Heart right ventricle (tissue), 16 donors: ENCODE measurements around the gene MGAT5B. TPM values are rescaled to one million over a fixed set of nuclear protein-coding genes. Genes with fewer than 3 reads are reported as not detected.

ENCODE experiments used
- ATAC-seq, 8 donors: fragments of 200-7000 bp; cut with Tn5 transposase; one replicate each; pipeline ENCODE4 v1.9.1; 2020; ENCODE audit warnings: mild to moderate bottlenecking in 8 of 8, moderate library complexity in 8 of 8, moderate number of reproducible peaks in 1 of 8
- DNase-seq, 2 donors: peaks; one replicate each; pipeline ENCODE4 v3.0.0-alpha.2; 2020
- H3K27ac ChIP-seq, 10 donors: fragments of 200-600 bp; sonication (generic) in 2 of 10; one replicate each; pipeline versions ENCODE4 v1.5.0 to v1.8.0; 2020 to 2022; ENCODE audit warnings: mild to moderate bottlenecking in 3 of 10
- H3K27me3 ChIP-seq, 7 donors: fragments of 200-600 bp; one replicate each; pipeline ENCODE4 v1.8.0; 2021 to 2022; ENCODE audit warnings: mild to moderate bottlenecking in 2 of 7
- H3K36me3 ChIP-seq, 9 donors: fragments of 200-600 bp; sonication (generic) in 1 of 9; one replicate each; pipeline versions ENCODE4 v1.5.0 to v1.8.0; 2020 to 2022; ENCODE audit warnings: mild to moderate bottlenecking in 2 of 9
- H3K4me1 ChIP-seq, 9 donors: fragments of 200-600 bp; sonication (generic) in 1 of 9; one replicate each; pipeline versions ENCODE4 v1.5.0 to v1.8.0; 2020 to 2022; ENCODE audit warnings: mild to moderate bottlenecking in 4 of 9
- H3K4me3 ChIP-seq, 10 donors: fragments of 200-600 bp; sonication (generic) in 2 of 10; one replicate each; pipeline versions ENCODE4 v1.5.0 to v1.8.0; 2020 to 2022; ENCODE audit warnings: mild to moderate bottlenecking in 7 of 10, moderate library complexity in 2 of 10
- H3K9me3 ChIP-seq, 11 donors: fragments of 200-600 bp in 10 of 11; sonication (generic) in 2 of 11; one replicate each; pipeline versions ENCODE4 v1.5.0 to v1.8.0; 2013 to 2022; ENCODE audit warnings: mild to moderate bottlenecking in 2 of 11, control low read depth in 1 of 11, moderate library complexity in 1 of 11
- CTCF ChIP-seq, 9 donors: fragments of 200-600 bp; sonication (generic) in 2 of 9; IDR thresholded peaks; one replicate each; pipeline versions ENCODE4 v1.5.0 to v1.8.0; 2021 to 2022; ENCODE audit warnings: antibody characterized with exemption in 9 of 9, mild to moderate bottlenecking in 5 of 9, moderate library complexity in 1 of 9
- WGBS, 2 donors: extraction: QIAGEN DNeasy Blood & Tissue Kit; methylation state at CpG; one replicate each; pipeline ENCODE4 v1.1.7; 2013; ENCODE audit warnings: inconsistent platforms in 1 of 2; 5-methylcytosine and 5-hydroxymethylcytosine counted together
- intact Hi-C, 10 donors: fragments of 100-400 bp; cut with DNase I; formaldehyde crosslinking; loops; one replicate each; pipeline versions ENCODE4 v1.11.1 to v1.14.2; 2022
- polyA plus RNA-seq, 2 donors: library from polyadenylated mRNA; stranded (reverse); fragments of 200-250 nt; gene quantifications; one replicate each; pipeline ENCODE4 v1.2.3, GENCODE V29; 2013
- total RNA-seq, 10 donors: library from RNA; stranded (reverse); fragmentation: NEBNext Ultra II Directional in 3 of 10; extraction: Animal tissue kit (Norgen Biotek cat#: 25700) in 3 of 10; gene quantifications; one replicate each; pipeline versions ENCODE4 v1.2.1 to v1.2.4, GENCODE V29; 2021 to 2023
- donor health status: Arrhythmogenic right ventricular cardiomyopathy.
- donor health status: ischemic (EF 13 %, LVEDD 7.1; RV severe dilation, severe dysfunction).
- donor health status: healthy with polysubstance abuse.
- donor health status: DM: no; HTN: yes; CAD: no.
- donor health status: DM: no; HTN: no; CAD: no.
- donor health status: ischemic (EF 25% LVEDD 6.9; RV normal size, moderate dysfunction).
- donor health status: ischemic (EF 25% LVEDD 5.7; RV mildly dilated, moderate dysfunction).
- donor health status: healthy.
- donor health status: DM: yes; HTN: yes; CAD: no.
- donor health status: Ischemic cardiomyopathy.
- donor health status: ischemic (EF 35%, LVEDD 5.7; RV mildly dilated, moderate dysfunction).
- donor health status: nonischemic (EF 11% LVEDD 7.7; RV severe dilation, severe dysfunction).
- donor health status: DM: yes; HTN: yes; CAD: no.
- donor health status: PGD.
- donor health status: ischemic (EF 29% LVEDD 5.4; RV normal size, mild dysfunction).
- donor health status: nonischemic (EF 23%, LVEDD 6.1; RV moderate dilation, normal function).

MGAT5B gene
- total and polyA plus RNA-seq, 12 donors = 0.09 to 0.29 (median 0.13) TPM; not detected in 8

- intact Hi-C loops = no loop called here
- 81 to 88% methylated on average over 15 of the region's 15 CpGs for WGBS, 2 donors
Measured at GRCh38 chr17:76987486-76988093, 119.4 kb downstream of the MGAT5B start.

GRCh38 chr17:76988796-76989195 lies 120.6 kb downstream of the MGAT5B start:
- Histone ChIP-seq H3K4me1 (peaks cover 0 to under 1% (median 0%) of the 10 kb centered on the region in 9 donors), H3K27me3 (peaks cover 0 to 11% (median 0%) of the 10 kb centered on the region in 7 donors), H3K4me3 (no peak overlapping the region), H3K9me3 (no peaks in the 10 kb centered on the region), H3K36me3 (no peaks in the 10 kb centered on the region), H3K27ac (no peak overlapping the region)
- WGBS, 2 donors = 83 to 86% methylated on average over 13 of the region's 13 CpGs
- no peak for DNase-seq
- intact Hi-C loops = no loop called here
- no peak for TF ChIP-seq CTCF (IDR thresholded peaks at IDR 0.05)
- no peak for ATAC-seq

More at GRCh38 chr17:76987486-76988093, 119.4 kb downstream of the MGAT5B start:
- no peaks in the 10 kb centered on the region for H3K36me3 ChIP-seq
- TF ChIP-seq CTCF (IDR thresholded peaks at IDR 0.05) = no peak
- no peak overlapping the region for H3K4me3 ChIP-seq
- ATAC-seq (no peak), DNase-seq (no peak)
- peaks cover 0 to 16% (median 5%) of the 10 kb centered on the region in 7 donors for H3K27me3 ChIP-seq
- peaks cover 0 to 9% (median 0%) of the 10 kb centered on the region in 9 donors for H3K4me1 ChIP-seq
- H3K27ac ChIP-seq = no peak overlapping the region
- no peaks in the 10 kb centered on the region for H3K9me3 ChIP-seq

- DNase-seq = no peak
- WGBS, 2 donors = 73 to 79% methylated on average over 5 of the region's 5 CpGs
Measured at GRCh38 chr17:76989519-76989918, 121.3 kb downstream of the MGAT5B start.

GRCh38 chr17:76992891-76993290 lies 124.7 kb downstream of the MGAT5B start:
- H3K27ac ChIP-seq = no peak overlapping the region
- intact Hi-C loops = no loop called here
- ATAC-seq (peak in 1 of 8 donors; percentile 63), DNase-seq (no peak)
- no peaks in the 10 kb centered on the region for H3K9me3 ChIP-seq
- H3K4me1 ChIP-seq = peaks cover 0 to 11% (median 0%) of the 10 kb centered on the region in 9 donors
- no peaks in the 10 kb centered on the region for H3K36me3 ChIP-seq
- peaks cover 0 to 25% (median 11%) of the 10 kb centered on the region in 7 donors for H3K27me3 ChIP-seq
- H3K4me3 ChIP-seq = no peak overlapping the region
- no peak for TF ChIP-seq CTCF (IDR thresholded peaks at IDR 0.05)
- 38 to 41% methylated on average over 5 of the region's 5 CpGs for WGBS, 2 donors

More at GRCh38 chr17:76989519-76989918, 121.3 kb downstream of the MGAT5B start:
- Histone ChIP-seq H3K27me3 (peaks cover 0 to 13% (median 0%) of the 10 kb centered on the region in 7 donors), H3K4me1 (peaks cover 0 to 6% (median 0%) of the 10 kb centered on the region in 9 donors), H3K9me3 (no peaks in the 10 kb centered on the region), H3K27ac (no peak overlapping the region), H3K4me3 (no peak overlapping the region), H3K36me3 (no peaks in the 10 kb centered on the region)
- no peak for TF ChIP-seq CTCF (IDR thresholded peaks at IDR 0.05)
- ATAC-seq = no peak
- intact Hi-C loops = no loop called here
